Right lobe of liver (tissue), 4 donors: Measurements from ENCODE around the gene CLASP2.

Experiments
- POLR2A ChIP-seq: fragments of 450-650 bp; IDR thresholded peaks from one replicate; pipeline ENCODE4 v1.6.1; 2017; ENCODE audit warnings: antibody characterized with exemption, mild to moderate bottlenecking
- TF ChIP-seq, protein P1 (sequence below), 4 donors: fragments of 200-600 bp in 3 of 4; fragments of 450-650 bp in 1 of 4; IDR thresholded peaks; one replicate each; pipeline versions ENCODE4 v1.5.1 to v1.8.0; 2016 to 2022; ENCODE audit warnings: antibody characterized with exemption in 4 of 4, mild to moderate bottlenecking in 2 of 4
- donor health status: DM: no; HTN: no; CAD: no.
- donor health status: DM: no; HTN: no; CAD: no.
- donor health status: DM: no; HTN: yes; CAD: no.

- TF ChIP-seq, protein P1, sequence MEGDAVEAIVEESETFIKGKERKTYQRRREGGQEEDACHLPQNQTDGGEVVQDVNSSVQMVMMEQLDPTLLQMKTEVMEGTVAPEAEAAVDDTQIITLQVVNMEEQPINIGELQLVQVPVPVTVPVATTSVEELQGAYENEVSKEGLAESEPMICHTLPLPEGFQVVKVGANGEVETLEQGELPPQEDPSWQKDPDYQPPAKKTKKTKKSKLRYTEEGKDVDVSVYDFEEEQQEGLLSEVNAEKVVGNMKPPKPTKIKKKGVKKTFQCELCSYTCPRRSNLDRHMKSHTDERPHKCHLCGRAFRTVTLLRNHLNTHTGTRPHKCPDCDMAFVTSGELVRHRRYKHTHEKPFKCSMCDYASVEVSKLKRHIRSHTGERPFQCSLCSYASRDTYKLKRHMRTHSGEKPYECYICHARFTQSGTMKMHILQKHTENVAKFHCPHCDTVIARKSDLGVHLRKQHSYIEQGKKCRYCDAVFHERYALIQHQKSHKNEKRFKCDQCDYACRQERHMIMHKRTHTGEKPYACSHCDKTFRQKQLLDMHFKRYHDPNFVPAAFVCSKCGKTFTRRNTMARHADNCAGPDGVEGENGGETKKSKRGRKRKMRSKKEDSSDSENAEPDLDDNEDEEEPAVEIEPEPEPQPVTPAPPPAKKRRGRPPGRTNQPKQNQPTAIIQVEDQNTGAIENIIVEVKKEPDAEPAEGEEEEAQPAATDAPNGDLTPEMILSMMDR (IDR thresholded peaks at IDR 0.05) = no peak
- TF ChIP-seq POLR2A = no peak
Measured at GRCh38 chr3:33645060-33645647, 72.9 kb downstream of the CLASP2 start.
